OCI-LY3 (cell line): ENCODE data around the gene CIB4.

Experiments
- H2AFZ ChIP-seq: fragments of 200-600, 300-600 bp; shearing (Covaris generic); 2 replicates; pipeline ENCODE4 v1.6.0; 2014; ENCODE audit warnings: antibody characterized with exemption, low read depth, low read length
- H3K27ac ChIP-seq: fragments of 200-600, 300-600 bp; sonication (generic); 2 replicates; pipeline ENCODE4 v1.5.1; 2014; ENCODE audit warnings: mild to moderate bottlenecking, low read length, moderate library complexity, mixed read lengths
- H3K27me3 ChIP-seq: fragments of 200-600, 300-600 bp; sonication (generic); 2 replicates; pipeline ENCODE4 v1.6.1; 2014; ENCODE audit warnings: low read depth, low read length, mixed read lengths
- H3K36me3 ChIP-seq: fragments of 200-600, 300-600 bp; sonication (generic); replicated peaks from 2 replicates; pipeline ENCODE3; 2014; ENCODE audit warnings: low read depth, low read length, mixed read lengths
- H3K4me1 ChIP-seq: fragments of 300-600, 200-600 bp; sonication (generic); 2 replicates; pipeline ENCODE4 v1.6.1; 2014; ENCODE audit warnings: low read length, mixed read lengths
- H3K4me2 ChIP-seq: fragments of 200-600, 300-600 bp; sonication (generic); 2 replicates; pipeline ENCODE4 v1.6.1; 2014; ENCODE audit warnings: low read length, mixed read lengths
- H3K4me3 ChIP-seq: fragments of 300-600, 200-600 bp; sonication (generic); 2 replicates; pipeline ENCODE4 v1.5.1; 2014; ENCODE audit warnings: antibody characterized with exemption, mild to moderate bottlenecking, low read length, moderate library complexity
- H3K79me2 ChIP-seq: fragments of 300-600, 200-600 bp; shearing (Covaris generic); 2 replicates; pipeline ENCODE4 v1.6.1; 2014; ENCODE audit warnings: mild to moderate bottlenecking, low read length, mixed read lengths
- H3K9ac ChIP-seq: fragments of 300-600, 200-600 bp; shearing (Covaris generic); 2 replicates; pipeline ENCODE4 v1.6.0; 2014; ENCODE audit warnings: mild to moderate bottlenecking, low read length, moderate library complexity
- H3K9me3 ChIP-seq: fragments of 200-600, 300-600 bp; shearing (Covaris generic); 2 replicates; pipeline ENCODE4 v1.6.1; 2014; ENCODE audit warnings: low read length, mixed read lengths; ENCODE audit not compliant: insufficient read depth
- H4K20me1 ChIP-seq: fragments of 200-600, 300-600 bp; sonication (generic); 2 replicates; pipeline ENCODE4 v1.6.1; 2016; ENCODE audit warnings: low read length, mixed read lengths; ENCODE audit not compliant: insufficient read depth
- CTCF ChIP-seq: fragments of 200-600, 300-600 bp; sonication (generic); IDR thresholded peaks from 2 replicates; pipeline ENCODE4 v1.5.1; 2014; ENCODE audit warnings: antibody characterized with exemption, low read length, low read depth
- EZH2phosphoT487 ChIP-seq: fragments of 200-600 bp; shearing (Covaris generic); IDR thresholded peaks from 2 replicates; pipeline ENCODE4 v1.6.1; 2018; ENCODE audit warnings: antibody characterized with exemption, mixed run types, low read depth

Gene CIB4

GRCh38 chr2:26650713-26651469 lies 9.7 kb upstream of the CIB4 start:
- no peaks in the 10 kb centered on the region for H3K36me3 ChIP-seq
- no peaks in the 10 kb centered on the region for H3K9me3 ChIP-seq
- no peaks in the 10 kb centered on the region for H3K4me1 ChIP-seq
- H3K27ac ChIP-seq, result no peak overlapping the region
- H3K4me3 ChIP-seq, result no peak overlapping the region
- H3K4me2 ChIP-seq, result no peak overlapping the region
- H4K20me1 ChIP-seq, result no peaks in the 10 kb centered on the region
- peaks cover 32% of the 10 kb centered on the region for H3K27me3 ChIP-seq
- no peaks in the 10 kb centered on the region for H3K79me2 ChIP-seq
- no peak overlapping the region for H2AFZ ChIP-seq
- no peak for TF ChIP-seq EZH2phosphoT487
- no peak for TF ChIP-seq CTCF
- H3K9ac ChIP-seq, result no peak overlapping the region

- TF ChIP-seq CTCF, result no peak
- TF ChIP-seq EZH2phosphoT487, result no peak
- no peak overlapping the region for H3K4me2 ChIP-seq
- no peaks in the 10 kb centered on the region for H3K79me2 ChIP-seq
- H2AFZ ChIP-seq, result no peak overlapping the region
- H3K27me3 ChIP-seq, result peaks cover 39% of the 10 kb centered on the region
- H3K36me3 ChIP-seq, result no peaks in the 10 kb centered on the region
- H4K20me1 ChIP-seq, result no peaks in the 10 kb centered on the region
- H3K9me3 ChIP-seq, result no peaks in the 10 kb centered on the region
- no peaks in the 10 kb centered on the region for H3K4me1 ChIP-seq
- H3K9ac ChIP-seq, result no peak overlapping the region
- no peak overlapping the region for H3K4me3 ChIP-seq
- no peak overlapping the region for H3K27ac ChIP-seq
These were observed 9.0 kb upstream of the CIB4 start for GRCh38 chr2:26649992-26650712.

GRCh38 chr2:26649322-26649721 lies 8.2 kb upstream of the CIB4 start:
- no peak overlapping the region for H3K4me3 ChIP-seq
- no peak overlapping the region for H3K9ac ChIP-seq
- TF ChIP-seq EZH2phosphoT487, result no peak
- no peak for TF ChIP-seq CTCF
- peaks cover 41% of the 10 kb centered on the region for H3K27me3 ChIP-seq
- no peaks in the 10 kb centered on the region for H3K4me1 ChIP-seq
- no peak overlapping the region for H2AFZ ChIP-seq
- H4K20me1 ChIP-seq, result no peaks in the 10 kb centered on the region
- no peak overlapping the region for H3K27ac ChIP-seq
- no peak overlapping the region for H3K4me2 ChIP-seq
- no peaks in the 10 kb centered on the region for H3K36me3 ChIP-seq
- H3K9me3 ChIP-seq, result no peaks in the 10 kb centered on the region
- no peaks in the 10 kb centered on the region for H3K79me2 ChIP-seq

- H3K27ac ChIP-seq, result no peak overlapping the region
- H3K27me3 ChIP-seq, result peaks cover 41% of the 10 kb centered on the region
These were observed 7.3 kb upstream of the CIB4 start for GRCh38 chr2:26648516-26648915.

More at GRCh38 chr2:26648516-26648915, 7.3 kb upstream of the CIB4 start:
- no peak for TF ChIP-seq EZH2phosphoT487
- TF ChIP-seq CTCF, result no peak
- Histone ChIP-seq H4K20me1 (no peaks in the 10 kb centered on the region), H3K79me2 (no peaks in the 10 kb centered on the region), H3K4me3 (no peak overlapping the region), H2AFZ (no peak overlapping the region), H3K4me1 (no peaks in the 10 kb centered on the region), H3K9me3 (no peaks in the 10 kb centered on the region), H3K36me3 (no peaks in the 10 kb centered on the region), H3K4me2 (no peak overlapping the region), H3K9ac (no peak overlapping the region)
